ENCODE data around the gene ZBTB3. TPM values are rescaled to one million over a fixed set of nuclear protein-coding genes. Genes with fewer than 3 reads are reported as not detected.

Gene ZBTB3
- polyA plus RNA-seq, 2 of the 4 experiments (the other 2 are of a cell fraction): 2.0 to 3.1 TPM

GRCh38 chr11:62724171-62724570 lies 29.8 kb downstream of the ZBTB3 start:
- ATAC-seq (no peak), FAIRE-seq (no peak), DNase-seq (ENCODE audit: low read depth in 1 of 2, low spot score in 1 of 2) (no peak)
- Histone ChIP-seq H3K4me2 (peak overlapping the region; percentile 92), H3K4me1 (peaks cover 11% of the 10 kb centered on the region), H3K9me3 (no peaks in the 10 kb centered on the region), H3K4me3 (peak overlapping the region; percentile 78; the same call in 1 of the 3 replicates), H3K27ac (no peak overlapping the region)
- CTCF ChIA-PET: interaction anchor here (0.6 to 2.2 kb wide), 7 partner anchors 8 to 136 kb away, joined by 3 to 8 read pairs (median 5); partner anchors contain the start of gene POLR2G
- TF ChIP-seq FOSB (CRISPR knock-in tag; IDR thresholded peaks at IDR 0.05): no peak
- no peak for TF ChIP-seq MYC (IDR thresholded peaks at IDR 0.05; ENCODE audit: borderline replicate concordance, low read length)
- TF ChIP-seq ELK1 (IDR thresholded peaks at IDR 0.05; ENCODE audit: low read depth, low read length): no peak
- TF ChIP-seq KDM5A (IDR thresholded peaks at IDR 0.05): no peak
- POLR2A ChIA-PET: interaction anchor here (0.6 to 2.1 kb wide), 3 partner anchors 15 to 1225 kb away, joined by 4 to 6 read pairs (median 4); no protein-coding TSS in a partner anchor
- WGBS (ENCODE audit: missing lambda C conversion rate): 81% methylated on average over 8 of the region's 8 CpGs

GRCh38 chr11:62721994-62722393 lies 32.0 kb downstream of the ZBTB3 start:
- Histone ChIP-seq H3K9me3 (no peaks in the 10 kb centered on the region), H3K4me1 (peaks cover 11% of the 10 kb centered on the region), H3K27ac (no peak overlapping the region), H3K4me3 (no peak overlapping the region), H3K4me2 (no peak overlapping the region)
- DNase-seq (ENCODE audit: low read depth in 1 of 2, low spot score in 1 of 2) (peak in 1 of 2 experiments; percentile 68), ATAC-seq (peak; percentile 60 to 73; a peak in 5 of 6 replicates), FAIRE-seq (no peak)
- 0 out of 5 replicates have a peak, but pooled peaks of 1 of the 2 experiments have one; percentile 4 for TF ChIP-seq RAD21 (conservative IDR thresholded peaks at IDR 0.05 in 1 of 2, IDR thresholded peaks at IDR 0.05 in 1 of 2)
- no peak for TF ChIP-seq ELK1 (IDR thresholded peaks at IDR 0.05; ENCODE audit: low read depth, low read length)
- POLR2A ChIA-PET: no interaction called here
- 76% methylated on average over 7 of the region's 7 CpGs for WGBS (ENCODE audit: missing lambda C conversion rate)
- CTCF ChIA-PET: interaction anchor here (1.2 to 2.2 kb wide), 3 partner anchors 9 to 16 kb away, joined by 3 to 8 read pairs (median 4); partner anchors contain the start of gene BSCL2

- CTCF ChIA-PET: interaction anchor here (0.6 kb wide), 1 partner anchor 40 kb away, joined by 3 read pairs; no protein-coding TSS in a partner anchor
Measured at GRCh38 chr11:62719302-62719978, 34.5 kb downstream of the ZBTB3 start.

More at GRCh38 chr11:62719302-62719978, 34.5 kb downstream of the ZBTB3 start:
- ATAC-seq: no peak
- no peak for TF ChIP-seq NPAS2 (CRISPR knock-in tag; IDR thresholded peaks at IDR 0.05; ENCODE audit: borderline replicate concordance)
- TF ChIP-seq ELK1 (IDR thresholded peaks at IDR 0.05; ENCODE audit: low read depth, low read length): no peak
- TF ChIP-seq REST (IDR thresholded peaks at IDR 0.05): no peak
- no peak for TF ChIP-seq BHLHE40 (IDR thresholded peaks at IDR 0.05; ENCODE audit: low read depth, low read length)
- no peak for TF ChIP-seq CBX2 (IDR thresholded peaks at IDR 0.05; ENCODE audit: borderline replicate concordance, low read depth)
- no peak for TF ChIP-seq RAD21 (conservative IDR thresholded peaks at IDR 0.05 in 1 of 2, IDR thresholded peaks at IDR 0.05 in 1 of 2)
- TF ChIP-seq HES2 (IDR thresholded peaks at IDR 0.05): no peak
- peaks cover 15% of the 10 kb centered on the region for H3K4me1 ChIP-seq
- 87% methylated on average over 2 of the region's 2 CpGs for WGBS (ENCODE audit: missing lambda C conversion rate)
- no peaks in the 10 kb centered on the region for H3K9me3 ChIP-seq
- FAIRE-seq: no peak
- no peak overlapping the region for H3K4me2 ChIP-seq
- POLR2A ChIA-PET: interaction anchor here (1.9 kb wide), 1 partner anchor 8 kb away, joined by 9 read pairs; the partner anchor contains the start of genes HNRNPUL2 and TTC9C
- no peak overlapping the region for H3K4me3 ChIP-seq
- no peak overlapping the region for H3K27ac ChIP-seq
- DNase-seq (ENCODE audit: low read depth in 1 of 2, low spot score in 1 of 2): no peak
